SK-N-SH (cell line): ENCODE results near the gene TIE1.

Source experiments
- CTCF ChIP-seq: fragments of 200-600 bp; sonication (generic); IDR thresholded peaks from 2 replicates; pipeline ENCODE4 v1.6.1; 2017; ENCODE audit warnings: antibody characterized with exemption, mild to moderate bottlenecking, moderate library complexity
- GATA2 ChIP-seq: sonication (generic); formaldehyde crosslinking; IDR thresholded peaks from 2 replicates; pipeline ENCODE4 v1.5.0; 2020; ENCODE audit warnings: mild to moderate bottlenecking, missing genetic modification reagents

GRCh38 chr1:43367026-43367903 is 66.5 kb downstream of the TIE1 start:
- TF ChIP-seq GATA2 (no peak), CTCF (no peak)
